ENCODE results near the gene SNPH. TPM values are rescaled to one million over a fixed set of nuclear protein-coding genes. Genes with fewer than 3 reads are reported as not detected.

Gene SNPH
- total RNA-seq, 1 donor from 2014 or later: 4.3 TPM

DNA sequence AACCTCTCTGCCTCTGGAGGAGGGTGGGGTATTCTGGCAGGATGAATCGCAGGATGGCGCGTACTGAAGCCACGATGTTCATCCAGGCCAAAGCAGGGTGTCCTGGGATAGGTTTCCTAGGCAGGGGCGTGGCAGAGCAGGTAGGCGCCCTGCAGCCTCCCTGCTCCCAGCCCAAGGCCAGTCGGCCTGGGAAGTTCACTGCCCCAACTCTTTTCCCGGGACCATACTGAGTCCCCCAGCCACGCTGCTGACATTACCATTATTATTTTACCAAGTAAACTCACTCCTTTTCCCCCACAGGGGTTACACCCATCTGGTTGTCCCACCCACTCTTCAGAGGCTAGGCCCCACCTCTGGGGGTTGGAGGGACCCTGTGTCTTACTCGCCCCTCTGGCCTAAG is 41.1 kb downstream of the SNPH start:
- no peaks in the 10 kb centered on the region for H3K27me3 ChIP-seq
- no peaks in the 10 kb centered on the region for H3K4me1 ChIP-seq
- peak; percentile 47 for DNase-seq
- TF ChIP-seq, protein P1, sequence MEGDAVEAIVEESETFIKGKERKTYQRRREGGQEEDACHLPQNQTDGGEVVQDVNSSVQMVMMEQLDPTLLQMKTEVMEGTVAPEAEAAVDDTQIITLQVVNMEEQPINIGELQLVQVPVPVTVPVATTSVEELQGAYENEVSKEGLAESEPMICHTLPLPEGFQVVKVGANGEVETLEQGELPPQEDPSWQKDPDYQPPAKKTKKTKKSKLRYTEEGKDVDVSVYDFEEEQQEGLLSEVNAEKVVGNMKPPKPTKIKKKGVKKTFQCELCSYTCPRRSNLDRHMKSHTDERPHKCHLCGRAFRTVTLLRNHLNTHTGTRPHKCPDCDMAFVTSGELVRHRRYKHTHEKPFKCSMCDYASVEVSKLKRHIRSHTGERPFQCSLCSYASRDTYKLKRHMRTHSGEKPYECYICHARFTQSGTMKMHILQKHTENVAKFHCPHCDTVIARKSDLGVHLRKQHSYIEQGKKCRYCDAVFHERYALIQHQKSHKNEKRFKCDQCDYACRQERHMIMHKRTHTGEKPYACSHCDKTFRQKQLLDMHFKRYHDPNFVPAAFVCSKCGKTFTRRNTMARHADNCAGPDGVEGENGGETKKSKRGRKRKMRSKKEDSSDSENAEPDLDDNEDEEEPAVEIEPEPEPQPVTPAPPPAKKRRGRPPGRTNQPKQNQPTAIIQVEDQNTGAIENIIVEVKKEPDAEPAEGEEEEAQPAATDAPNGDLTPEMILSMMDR (IDR thresholded peaks at IDR 0.05): no peak
- no peak for ATAC-seq
- no peaks in the 10 kb centered on the region for H3K36me3 ChIP-seq
- H3K9me3 ChIP-seq: no peaks in the 10 kb centered on the region
- intact Hi-C loops (cut with DNase I): no loop called here
- H3K4me3 ChIP-seq: no peak overlapping the region
- no peak overlapping the region for H3K27ac ChIP-seq

DNA sequence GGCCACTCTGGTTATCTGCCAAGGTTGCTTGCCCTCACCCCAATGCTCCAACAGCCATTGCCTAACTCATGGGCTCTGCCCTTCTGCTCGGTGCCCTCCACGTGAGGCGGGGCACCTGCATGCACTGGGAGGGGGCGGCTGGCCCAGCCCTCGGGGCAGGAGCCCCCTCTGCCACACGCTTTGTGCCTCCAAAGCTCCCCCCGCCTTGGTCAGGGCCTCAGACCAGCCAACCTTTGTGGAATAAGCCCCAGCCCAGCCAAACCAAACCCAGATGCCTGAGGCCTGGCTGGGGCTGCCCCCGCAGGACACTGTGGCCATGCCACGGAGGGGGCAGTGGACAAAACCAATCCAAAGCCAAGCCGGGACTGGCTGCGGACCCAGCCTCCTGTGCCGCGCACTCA is 41.5 kb downstream of the SNPH start:
- no peak for ATAC-seq
- intact Hi-C loops (cut with DNase I): no loop called here
- Histone ChIP-seq H3K36me3 (no peaks in the 10 kb centered on the region), H3K4me3 (no peak overlapping the region), H3K27ac (no peak overlapping the region), H3K27me3 (no peaks in the 10 kb centered on the region), H3K4me1 (no peaks in the 10 kb centered on the region), H3K9me3 (no peaks in the 10 kb centered on the region)
- TF ChIP-seq, protein P1 (IDR thresholded peaks at IDR 0.05): no peak
- no peak for DNase-seq

GRCh38 chr20:1308067-1308701 is 42.1 kb downstream of the SNPH start:
- Histone ChIP-seq H3K36me3 (no peaks in the 10 kb centered on the region), H3K27me3 (no peaks in the 10 kb centered on the region), H3K27ac (no peak overlapping the region), H3K4me3 (no peak overlapping the region), H3K4me1 (no peaks in the 10 kb centered on the region), H3K9me3 (no peaks in the 10 kb centered on the region)
- TF ChIP-seq, protein P1 (IDR thresholded peaks at IDR 0.05): no peak
- intact Hi-C loops (cut with DNase I): no loop called here
- ATAC-seq (no peak), DNase-seq (no peak)

DNA sequence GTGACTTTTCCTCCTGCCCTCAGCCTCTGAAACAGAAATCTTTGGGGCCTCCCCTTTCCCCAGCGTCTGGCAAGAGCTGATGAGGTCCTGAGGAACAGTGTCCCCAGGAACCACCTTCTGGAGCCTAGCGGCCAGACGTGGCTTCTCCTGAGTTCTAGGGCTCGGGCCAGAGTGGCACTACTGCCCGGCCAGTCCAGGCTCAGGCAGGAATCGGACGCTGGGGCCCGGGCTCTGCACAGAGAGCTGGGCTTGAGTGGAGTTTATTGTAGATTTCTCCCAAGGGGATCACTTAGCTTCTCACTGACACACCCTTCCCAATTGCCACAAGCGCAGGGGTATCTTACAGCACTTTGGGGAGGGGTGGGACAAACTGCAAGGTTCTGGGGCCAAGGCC is 42.6 kb downstream of the SNPH start:
- DNase-seq (no peak), ATAC-seq (no peak)
- intact Hi-C loops (cut with DNase I): no loop called here
- Histone ChIP-seq H3K9me3 (no peaks in the 10 kb centered on the region), H3K4me3 (no peak overlapping the region), H3K36me3 (no peaks in the 10 kb centered on the region), H3K27ac (no peak overlapping the region), H3K4me1 (no peaks in the 10 kb centered on the region), H3K27me3 (no peaks in the 10 kb centered on the region)
- TF ChIP-seq, protein P1 (IDR thresholded peaks at IDR 0.05): no peak

DNA sequence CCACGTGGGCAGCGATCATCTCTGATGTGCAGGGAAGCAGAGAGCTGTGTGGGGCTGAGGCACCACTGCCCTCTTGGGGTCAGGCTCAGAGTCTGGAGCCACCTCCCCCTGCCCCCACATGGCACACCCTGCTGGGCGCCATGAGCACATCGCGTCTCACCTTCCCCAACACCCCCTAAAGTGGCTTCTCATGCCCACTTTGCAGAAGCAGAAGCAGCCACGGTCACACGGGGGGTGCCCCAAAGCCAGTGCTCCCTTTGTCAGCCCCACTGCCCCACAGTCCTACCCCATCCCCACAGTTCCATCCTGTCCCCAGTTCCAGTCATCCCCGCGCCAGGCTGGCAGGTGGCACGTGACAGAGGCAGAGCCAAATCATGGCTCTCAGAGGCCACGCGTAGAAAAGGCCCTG is 43.3 kb downstream of the SNPH start:
- Histone ChIP-seq H3K4me1 (no peaks in the 10 kb centered on the region), H3K9me3 (no peaks in the 10 kb centered on the region), H3K36me3 (no peaks in the 10 kb centered on the region), H3K4me3 (no peak overlapping the region), H3K27ac (no peak overlapping the region), H3K27me3 (no peaks in the 10 kb centered on the region)
- ATAC-seq (no peak), DNase-seq (no peak)
- TF ChIP-seq, protein P1 (IDR thresholded peaks at IDR 0.05): no peak
- intact Hi-C loops (cut with DNase I): no loop called here

DNA sequence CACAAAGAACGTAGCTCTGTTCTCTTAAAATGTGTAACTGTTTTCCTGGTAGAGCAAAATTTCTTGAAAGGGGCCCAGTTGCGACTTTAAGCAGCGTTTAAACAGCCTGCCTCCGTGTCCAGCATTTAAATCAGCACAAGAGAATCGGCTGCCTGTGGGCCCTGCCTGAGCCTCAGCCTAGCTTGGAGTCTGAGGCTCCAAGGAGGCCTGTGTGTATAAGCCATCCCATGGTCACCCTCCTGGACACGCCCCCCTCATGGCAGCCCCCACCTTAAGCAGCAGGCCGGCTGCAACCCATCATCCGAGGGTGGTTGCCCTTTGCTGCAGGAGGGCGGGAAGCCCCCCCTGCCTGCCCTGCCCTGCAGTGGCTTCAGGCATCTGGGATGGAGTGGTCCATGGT is 44.0 kb downstream of the SNPH start:
- Histone ChIP-seq H3K4me3 (no peak overlapping the region), H3K4me1 (no peaks in the 10 kb centered on the region), H3K9me3 (no peaks in the 10 kb centered on the region), H3K27me3 (no peaks in the 10 kb centered on the region), H3K36me3 (no peaks in the 10 kb centered on the region), H3K27ac (no peak overlapping the region)
- intact Hi-C loops (cut with DNase I): loop anchor here (5.0 kb wide), 1 partner anchor 127 kb away; no protein-coding TSS in a partner anchor
- TF ChIP-seq, protein P1 (IDR thresholded peaks at IDR 0.05): no peak
- ATAC-seq (no peak), DNase-seq (no peak)
